Mucosa of descending colon (tissue), 3 donors: ENCODE results near the gene TICAM1. TPM values are rescaled to one million over a fixed set of nuclear protein-coding genes. Genes with fewer than 3 reads are reported as not detected.

ENCODE experiments used
- ATAC-seq: fragments of 200-7000 bp; cut with Tn5 transposase; one replicate; pipeline ENCODE4 v1.9.1; 2020; ENCODE audit warnings: mild to moderate bottlenecking, moderate library complexity
- DNase-seq, 3 donors: peaks; one replicate each; pipeline ENCODE4 v3.0.0-alpha.2; 2020
- H3K36me3 ChIP-seq: fragments of 200-600 bp; one replicate; pipeline ENCODE4 v1.8.0; 2021; ENCODE audit warnings: low read depth, mild to moderate bottlenecking
- H3K4me1 ChIP-seq: fragments of 200-600 bp; one replicate; pipeline ENCODE4 v1.8.0; 2021; ENCODE audit warnings: low read depth, mild to moderate bottlenecking
- H3K4me3 ChIP-seq: fragments of 200-600 bp; one replicate; pipeline ENCODE4 v1.8.0; 2021; ENCODE audit warnings: mild to moderate bottlenecking
- H3K9me3 ChIP-seq: fragments of 200-600 bp; one replicate; pipeline ENCODE4 v1.8.0; 2021; ENCODE audit warnings: mild to moderate bottlenecking
- intact Hi-C, 2 donors: fragments of 100-400 bp; cut with DNase I in 1 of 2; cut with micrococcal nuclease in 1 of 2; formaldehyde crosslinking; loops; one replicate each; pipeline versions ENCODE4 v1.11.0 to v1.11.1; 2022; cut with DNase I, micrococcal nuclease
- total RNA-seq, 3 donors: library from RNA; stranded (reverse); fragmentation: NEBNext Ultra II Directional in 2 of 3; extraction: Animal tissue kit (Norgen Biotek cat#: 25700) in 2 of 3; gene quantifications; one replicate each; pipeline versions ENCODE4 v1.2.1 to v1.2.4, GENCODE V29; 2021 to 2023
- TF ChIP-seq, protein P1 (sequence below): fragments of 200-600 bp; IDR thresholded peaks from one replicate; pipeline ENCODE4 v1.8.0; 2022; ENCODE audit warnings: antibody characterized with exemption, mild to moderate bottlenecking
- donor health status: DM: no; HTN: no; CAD: no; lungs with moderate emphysema.
- donor health status: DM: no; HTN: no; CAD: no.
- donor health status: DM: no; HTN: yes; CAD: no.

The TICAM1 gene
- total RNA-seq, 3 donors from 2014 or later: 24.1 to 37.4 (median 26.4) TPM

- Histone ChIP-seq H3K4me1 (no peaks in the 10 kb centered on the region), H3K36me3 (no peaks in the 10 kb centered on the region), H3K9me3 (no peaks in the 10 kb centered on the region), H3K4me3 (no peak overlapping the region)
- no peak for DNase-seq
- ATAC-seq: no peak
- TF ChIP-seq, protein P1, sequence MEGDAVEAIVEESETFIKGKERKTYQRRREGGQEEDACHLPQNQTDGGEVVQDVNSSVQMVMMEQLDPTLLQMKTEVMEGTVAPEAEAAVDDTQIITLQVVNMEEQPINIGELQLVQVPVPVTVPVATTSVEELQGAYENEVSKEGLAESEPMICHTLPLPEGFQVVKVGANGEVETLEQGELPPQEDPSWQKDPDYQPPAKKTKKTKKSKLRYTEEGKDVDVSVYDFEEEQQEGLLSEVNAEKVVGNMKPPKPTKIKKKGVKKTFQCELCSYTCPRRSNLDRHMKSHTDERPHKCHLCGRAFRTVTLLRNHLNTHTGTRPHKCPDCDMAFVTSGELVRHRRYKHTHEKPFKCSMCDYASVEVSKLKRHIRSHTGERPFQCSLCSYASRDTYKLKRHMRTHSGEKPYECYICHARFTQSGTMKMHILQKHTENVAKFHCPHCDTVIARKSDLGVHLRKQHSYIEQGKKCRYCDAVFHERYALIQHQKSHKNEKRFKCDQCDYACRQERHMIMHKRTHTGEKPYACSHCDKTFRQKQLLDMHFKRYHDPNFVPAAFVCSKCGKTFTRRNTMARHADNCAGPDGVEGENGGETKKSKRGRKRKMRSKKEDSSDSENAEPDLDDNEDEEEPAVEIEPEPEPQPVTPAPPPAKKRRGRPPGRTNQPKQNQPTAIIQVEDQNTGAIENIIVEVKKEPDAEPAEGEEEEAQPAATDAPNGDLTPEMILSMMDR: no peak
- intact Hi-C loops: no loop called here
Measured at GRCh38 chr19:4821265-4821664, 10.2 kb downstream of the TICAM1 start.

- peaks cover 12% of the 10 kb centered on the region for H3K4me1 ChIP-seq
- H3K36me3 ChIP-seq: no peaks in the 10 kb centered on the region
- no peak for ATAC-seq
- H3K9me3 ChIP-seq: no peaks in the 10 kb centered on the region
- no peak overlapping the region for H3K4me3 ChIP-seq
- DNase-seq: no peak
- intact Hi-C loops: no loop called here
- TF ChIP-seq, protein P1: no peak
Measured at GRCh38 chr19:4817467-4818277, 13.8 kb downstream of the TICAM1 start.

- H3K9me3 ChIP-seq: no peaks in the 10 kb centered on the region
- TF ChIP-seq, protein P1: no peak
- ATAC-seq: no peak
- H3K36me3 ChIP-seq: no peaks in the 10 kb centered on the region
- H3K4me1 ChIP-seq: peaks cover 15% of the 10 kb centered on the region
- no peak for DNase-seq
- no peak overlapping the region for H3K4me3 ChIP-seq
- intact Hi-C loops: no loop called here
Measured at GRCh38 chr19:4816950-4817278, 14.6 kb downstream of the TICAM1 start.

DNA sequence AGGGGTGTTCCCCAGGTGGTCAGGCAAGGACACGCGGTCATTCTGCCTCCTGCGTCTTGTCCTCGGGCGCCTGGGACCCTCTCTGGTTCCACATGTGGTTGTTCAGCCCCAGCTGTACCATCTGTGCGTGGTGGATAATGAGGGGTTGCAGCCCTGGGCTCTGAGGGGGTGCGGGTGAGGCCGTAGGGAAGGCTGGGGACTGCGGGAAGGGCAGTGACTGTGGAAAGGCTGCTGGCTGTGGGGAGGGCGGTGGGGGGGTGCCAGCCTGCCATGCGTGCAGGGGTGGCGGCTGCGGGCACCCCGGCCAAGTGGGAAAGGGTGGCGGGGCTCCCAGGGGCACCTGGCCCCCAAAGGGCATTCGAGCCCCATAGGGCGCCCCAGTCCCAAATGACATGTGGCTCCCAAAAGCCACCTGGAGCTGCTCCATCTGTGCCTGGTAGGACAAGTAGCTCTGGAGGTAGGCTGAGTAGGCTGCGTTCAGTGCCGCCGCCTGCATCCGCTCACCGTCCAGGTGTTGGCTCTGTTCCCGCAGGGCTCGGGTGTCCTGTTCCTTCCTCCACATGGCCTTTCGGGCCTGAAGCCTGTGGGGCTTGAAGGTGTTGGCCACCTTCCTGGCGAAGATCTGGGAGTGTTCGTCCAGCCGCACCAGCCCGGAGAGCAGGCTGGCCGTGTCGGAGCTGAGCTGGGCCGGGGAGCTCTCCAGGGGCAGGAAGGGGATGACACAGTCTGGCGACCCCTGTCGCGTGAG lies 15.1 kb downstream of the TICAM1 start:
- peaks cover 15% of the 10 kb centered on the region for H3K4me1 ChIP-seq
- no peaks in the 10 kb centered on the region for H3K9me3 ChIP-seq
- DNase-seq (peak in 2 of 3 donors; percentile 53 to 61), ATAC-seq (no peak)
- intact Hi-C loops: no loop called here
- H3K4me3 ChIP-seq: no peak overlapping the region
- H3K36me3 ChIP-seq: no peaks in the 10 kb centered on the region
- TF ChIP-seq, protein P1: no peak

DNA sequence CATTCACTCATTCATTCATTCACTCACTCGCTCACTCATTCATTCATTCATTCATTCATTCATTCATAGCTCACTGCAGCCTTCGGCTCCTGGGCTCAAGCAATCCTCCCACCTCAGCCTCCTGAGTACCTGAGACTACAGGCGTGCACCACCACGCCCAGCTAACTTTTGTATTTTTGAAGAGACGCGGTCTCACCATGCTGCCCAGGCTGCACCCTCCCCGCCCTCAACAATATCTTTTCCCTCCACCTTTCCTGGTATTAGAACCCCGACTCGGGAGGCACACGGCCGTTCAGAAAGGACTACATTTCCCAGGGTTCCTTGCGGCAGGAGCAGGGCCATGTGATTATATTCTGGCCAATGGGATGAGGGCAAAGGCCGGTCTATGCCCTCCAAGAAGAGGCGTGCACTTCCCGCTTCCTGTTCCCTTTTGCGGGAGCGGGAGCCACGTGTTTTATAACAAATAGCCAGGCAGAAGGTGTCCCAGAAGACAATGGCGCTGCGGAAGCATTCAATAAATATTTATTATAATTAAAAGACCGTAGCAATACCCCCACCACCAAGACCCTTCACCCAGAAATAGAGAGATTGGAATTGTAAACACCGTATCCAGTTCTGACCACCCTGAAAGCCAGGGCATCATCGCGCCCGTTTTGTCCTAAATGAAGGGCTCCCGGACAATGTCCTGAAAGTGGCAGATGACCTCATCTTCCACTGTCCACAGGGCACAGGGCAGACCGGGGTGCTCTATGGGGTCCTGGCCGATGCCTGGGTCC lies 15.9 kb downstream of the TICAM1 start:
- peak; percentile 83 to 95 (median 88) for DNase-seq
- peak; percentile 89 for ATAC-seq
- Histone ChIP-seq H3K4me1 (peaks cover 15% of the 10 kb centered on the region), H3K36me3 (no peaks in the 10 kb centered on the region), H3K4me3 (no peak overlapping the region), H3K9me3 (no peaks in the 10 kb centered on the region)
- TF ChIP-seq, protein P1: no peak
- intact Hi-C loops: no loop called here
